OCI-LY7 (cell line): Measurements from ENCODE around the gene CRYZL1. TPM values are rescaled to one million over a fixed set of nuclear protein-coding genes. Genes with fewer than 3 reads are reported as not detected.
A peak's percentile ranks its signal among the peaks of the same experiment; 100 is the strongest.

Experiments used
- BruUV-seq: library from RNA; stranded (reverse); fragments of 400-500 nt; replicated peaks from 2 replicates; lab custom pipeline; 2021; lab: Mats Ljungman, UMichigan
- CTCF ChIA-PET: fragments of 300-600 bp; sonication (Branson Sonifier 250); formaldehyde crosslinking; loops from one replicate; lab custom pipeline; 2022; ENCODE audit warnings: antibody characterized with exemption; ENCODE audit not compliant: unreplicated experiment; lab: Charles Lee
- POLR2A ChIA-PET: fragments of 300-600 bp; sonication (Branson Sonifier 250); formaldehyde crosslinking; loops from one replicate; lab custom pipeline; 2022; ENCODE audit warnings: antibody characterized with exemption; lab: Charles Lee
- DNase-seq: peaks from one replicate; pipeline ENCODE4 v3.0.0-alpha.2; 2015; ENCODE audit warnings: low spot score
- H2AFZ ChIP-seq: fragments of 200-600 bp; sonication (generic), shearing (Covaris generic); 2 replicates; pipeline ENCODE4 v1.6.1; 2014; ENCODE audit warnings: mild to moderate bottlenecking, antibody characterized with exemption, low read length, moderate library complexity
- H3K27ac ChIP-seq: fragments of 200-600 bp; sonication (generic); 2 replicates; pipeline ENCODE4 v1.5.1; 2014; ENCODE audit warnings: mixed run types, low read depth, mild to moderate bottlenecking, moderate library complexity, low read length, inconsistent platforms; ENCODE audit not compliant: poor library complexity, severe bottlenecking
- H3K36me3 ChIP-seq: fragments of 200-600 bp; sonication (generic); 2 replicates; pipeline ENCODE4 v1.6.1; 2014; ENCODE audit warnings: mild to moderate bottlenecking, antibody characterized with exemption, low read length, moderate library complexity, mixed read lengths; ENCODE audit not compliant: insufficient read depth
- H3K4me1 ChIP-seq: fragments of 200-600 bp; sonication (generic); 2 replicates; pipeline ENCODE4 v1.5.1; 2014; ENCODE audit warnings: mild to moderate bottlenecking, low read length; ENCODE audit not compliant: insufficient read depth, poor library complexity, severe bottlenecking
- H3K4me2 ChIP-seq: fragments of 200-600 bp; sonication (generic); 2 replicates; pipeline ENCODE4 v1.6.1; 2014; ENCODE audit warnings: mild to moderate bottlenecking, low read length
- H3K4me3 ChIP-seq: fragments of 200-600 bp; sonication (generic); 2 replicates; pipeline ENCODE4 v1.5.1; 2014; ENCODE audit warnings: mild to moderate bottlenecking, low read depth, low read length; ENCODE audit not compliant: poor library complexity, severe bottlenecking
- H3K79me2 ChIP-seq: fragments of 200-600 bp; sonication (generic); 2 replicates; pipeline ENCODE4 v1.6.1; 2016; ENCODE audit warnings: low read depth, mild to moderate bottlenecking, low read length, moderate library complexity, mixed read lengths; ENCODE audit not compliant: insufficient read depth
- H3K9me2 ChIP-seq: fragments of 200-600 bp; sonication (generic); 2 replicates; pipeline ENCODE4 v1.6.1; 2016; ENCODE audit warnings: mild to moderate bottlenecking, low read length, mixed read lengths; ENCODE audit not compliant: insufficient read depth
- H3K9me3 ChIP-seq: fragments of 200-600 bp; sonication (generic); 2 replicates; pipeline ENCODE4 v1.6.1; 2014; ENCODE audit warnings: mild to moderate bottlenecking, mixed run types, low read length, mixed read lengths
- H4K20me1 ChIP-seq: fragments of 200-600 bp; sonication (generic); 2 replicates; pipeline ENCODE4 v1.6.1; 2014; ENCODE audit warnings: mild to moderate bottlenecking, antibody characterized with exemption, low read length, moderate library complexity, mixed read lengths; ENCODE audit not compliant: insufficient read depth
- EZH2phosphoT487 ChIP-seq: fragments of 200-600 bp; sonication (generic); IDR thresholded peaks from 2 replicates; pipeline ENCODE4 v1.6.1; 2018; ENCODE audit warnings: low read depth, borderline replicate concordance, mild to moderate bottlenecking, mixed run types, antibody characterized with exemption, low read length, moderate library complexity, mixed read lengths
- intact Hi-C: fragments of 100-400 bp; cut with micrococcal nuclease; formaldehyde crosslinking; loops from one replicate; pipeline ENCODE4 v1.10.0; 2022; ENCODE audit not compliant: unreplicated experiment
- total RNA-seq, 2 experiments: library from RNA; depleted of rRNA in 1 of 2; stranded (reverse); fragments of >200 nt in 1 of 2; shearing (Covaris generic) in 1 of 2; gene quantifications; 2 replicates each; pipeline ENCODE4 v1.2.3, GENCODE V29; 2014 to 2022
- TF ChIP-seq, protein P1 (sequence below): fragments of 200-600 bp; sonication (generic); conservative IDR thresholded peaks from 2 replicates; pipeline ENCODE4 v1.5.1; 2014; ENCODE audit warnings: mild to moderate bottlenecking, antibody characterized with exemption, low read length, moderate library complexity, mixed read lengths

Gene CRYZL1
- total RNA-seq, 2 experiments from 2014 or later = 26.4 to 37.9 TPM

GRCh38 chr21:33642896-33643657, 1.5 kb upstream of the CRYZL1 start:
- peaks cover 11% of the 10 kb centered on the region; the same call in 1 of the 2 replicates for H3K79me2 ChIP-seq
- H2AFZ ChIP-seq = peak overlapping the region; percentile 78
- no peaks in the 10 kb centered on the region for H3K36me3 ChIP-seq
- no TSS peak for BruUV-seq
- peak overlapping the region; percentile 80 for H3K4me2 ChIP-seq
- H3K27ac ChIP-seq = no peak overlapping the region
- H4K20me1 ChIP-seq = no peaks in the 10 kb centered on the region
- no peaks in the 10 kb centered on the region for H3K9me2 ChIP-seq
- peak; percentile 19 for DNase-seq
- ChIA-PET CTCF (no interaction called here), POLR2A (no interaction called here)
- H3K4me1 ChIP-seq = peaks cover 15% of the 10 kb centered on the region
- H3K4me3 ChIP-seq = peak overlapping the region; percentile 83
- intact Hi-C loops = loop anchor here (5.0 kb wide), 2 partner anchors 379 to 429 kb away; partner anchors contain the start of genes MRPS6 and SLC5A3
- TF ChIP-seq, protein P1, sequence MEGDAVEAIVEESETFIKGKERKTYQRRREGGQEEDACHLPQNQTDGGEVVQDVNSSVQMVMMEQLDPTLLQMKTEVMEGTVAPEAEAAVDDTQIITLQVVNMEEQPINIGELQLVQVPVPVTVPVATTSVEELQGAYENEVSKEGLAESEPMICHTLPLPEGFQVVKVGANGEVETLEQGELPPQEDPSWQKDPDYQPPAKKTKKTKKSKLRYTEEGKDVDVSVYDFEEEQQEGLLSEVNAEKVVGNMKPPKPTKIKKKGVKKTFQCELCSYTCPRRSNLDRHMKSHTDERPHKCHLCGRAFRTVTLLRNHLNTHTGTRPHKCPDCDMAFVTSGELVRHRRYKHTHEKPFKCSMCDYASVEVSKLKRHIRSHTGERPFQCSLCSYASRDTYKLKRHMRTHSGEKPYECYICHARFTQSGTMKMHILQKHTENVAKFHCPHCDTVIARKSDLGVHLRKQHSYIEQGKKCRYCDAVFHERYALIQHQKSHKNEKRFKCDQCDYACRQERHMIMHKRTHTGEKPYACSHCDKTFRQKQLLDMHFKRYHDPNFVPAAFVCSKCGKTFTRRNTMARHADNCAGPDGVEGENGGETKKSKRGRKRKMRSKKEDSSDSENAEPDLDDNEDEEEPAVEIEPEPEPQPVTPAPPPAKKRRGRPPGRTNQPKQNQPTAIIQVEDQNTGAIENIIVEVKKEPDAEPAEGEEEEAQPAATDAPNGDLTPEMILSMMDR = no peak
- no peak; the same call in 1 of the 2 replicates for TF ChIP-seq EZH2phosphoT487
- H3K9me3 ChIP-seq = no peaks in the 10 kb centered on the region

- peak; percentile 98 for DNase-seq
- POLR2A ChIA-PET = interaction anchor here (0.6 kb wide), 1 partner anchor 91 kb away, joined by 3 read pairs; no protein-coding TSS in a partner anchor
- peak within 1 kb of the TSS; percentile 78 for H2AFZ ChIP-seq
- H3K4me1 ChIP-seq = peaks cover 15% of the 10 kb centered on the region
- H3K9me3 ChIP-seq = no peaks in the 10 kb centered on the region
- BruUV-seq = no TSS peak
- H3K4me2 ChIP-seq = peak within 1 kb of the TSS; percentile 100
- intact Hi-C loops = loop anchor here (5.0 kb wide), 2 partner anchors 380 to 430 kb away; partner anchors contain the start of genes MRPS6 and SLC5A3
- peak within 1 kb of the TSS; percentile 83 for H3K4me3 ChIP-seq
- peaks cover 11% of the 10 kb centered on the region; the same call in 1 of the 2 replicates for H3K79me2 ChIP-seq
- H3K27ac ChIP-seq = peak within 1 kb of the TSS; percentile 55
- H3K36me3 ChIP-seq = no peaks in the 10 kb centered on the region
- CTCF ChIA-PET = no interaction called here
- no peaks in the 10 kb centered on the region for H4K20me1 ChIP-seq
- TF ChIP-seq, protein P1 = no peak
- no peak for TF ChIP-seq EZH2phosphoT487
- no peaks in the 10 kb centered on the region for H3K9me2 ChIP-seq
These were observed 720 bp upstream of the CRYZL1 start, which contains the start of gene ITSN1 for GRCh38 chr21:33642027-33642895. ITSN1 (plus strand) TSS chr21:33642501; CDS start chr21:33718829, 76,328 bp downstream.
